Measurements from ENCODE around the gene SERPINB1.

The SERPINB1 gene

GRCh38 chr6:2793534-2794151 is 48.0 kb downstream of the SERPINB1 start:
- DNase-seq (ENCODE audit: low read depth in 2 of 2) = no peak

DNA sequence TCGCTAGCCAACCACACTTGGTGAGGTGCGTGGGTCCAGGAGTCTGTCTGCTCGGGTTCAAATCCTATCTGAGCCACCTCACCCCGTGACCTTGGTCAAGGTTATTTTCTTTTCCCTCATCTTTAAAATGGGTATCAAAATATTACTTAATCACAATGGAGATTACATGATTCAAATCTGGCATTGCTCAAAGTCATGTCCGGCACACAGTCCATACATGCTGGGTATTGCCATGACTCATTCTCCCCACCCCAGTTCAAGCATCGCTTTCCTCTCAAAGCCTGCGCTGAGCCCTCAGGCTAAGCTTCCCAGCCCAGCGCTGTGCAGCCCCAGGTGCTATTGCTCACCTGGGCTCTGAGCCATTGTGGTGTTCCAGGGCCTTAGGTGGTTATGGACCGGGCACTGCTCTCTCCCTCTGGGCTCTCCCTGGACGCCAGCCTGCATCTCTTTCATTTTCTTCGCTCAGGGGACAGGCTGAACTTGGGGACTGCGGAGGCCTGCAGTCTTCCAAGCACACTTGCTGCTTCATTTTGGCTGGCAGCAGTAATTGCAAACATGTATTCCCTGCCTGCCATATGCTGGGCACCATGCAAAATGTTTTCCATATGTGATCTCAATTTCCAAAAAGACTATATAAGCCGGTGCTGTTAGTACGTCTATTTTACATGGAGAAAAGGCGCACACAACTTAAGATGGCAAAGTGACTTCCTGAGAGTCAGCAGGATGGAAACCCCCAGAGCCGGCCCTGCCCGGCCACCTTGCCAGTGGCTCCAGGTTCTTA is 49.1 kb downstream of the SERPINB1 start:
- no peak for DNase-seq (ENCODE audit: low read depth in 2 of 2)

DNA sequence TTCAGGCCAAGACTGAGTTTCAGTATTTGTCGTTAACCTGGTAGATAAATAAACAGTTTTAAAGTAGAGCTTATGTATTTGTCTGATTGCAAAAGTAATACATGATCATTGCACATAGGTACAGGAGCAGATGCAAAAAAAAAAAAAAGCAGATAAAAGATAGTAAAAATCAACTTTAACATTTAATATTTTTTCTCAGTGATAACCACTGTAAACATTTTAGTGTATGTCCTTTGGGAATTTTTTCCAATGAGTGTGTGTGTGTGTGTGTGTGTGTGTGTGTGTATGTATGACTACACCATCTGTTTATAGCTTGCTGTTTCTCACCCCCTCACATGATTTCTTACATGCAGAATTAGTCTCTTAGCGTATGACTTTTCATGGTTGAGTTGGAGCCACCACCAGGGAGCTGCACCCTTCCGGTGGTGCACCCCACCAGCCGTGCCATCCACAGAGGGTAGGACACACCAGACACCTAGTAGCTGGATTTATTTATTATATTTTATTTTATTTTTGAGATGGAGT is 50.2 kb downstream of the SERPINB1 start:
- DNase-seq (ENCODE audit: low read depth in 2 of 2) = no peak

DNA sequence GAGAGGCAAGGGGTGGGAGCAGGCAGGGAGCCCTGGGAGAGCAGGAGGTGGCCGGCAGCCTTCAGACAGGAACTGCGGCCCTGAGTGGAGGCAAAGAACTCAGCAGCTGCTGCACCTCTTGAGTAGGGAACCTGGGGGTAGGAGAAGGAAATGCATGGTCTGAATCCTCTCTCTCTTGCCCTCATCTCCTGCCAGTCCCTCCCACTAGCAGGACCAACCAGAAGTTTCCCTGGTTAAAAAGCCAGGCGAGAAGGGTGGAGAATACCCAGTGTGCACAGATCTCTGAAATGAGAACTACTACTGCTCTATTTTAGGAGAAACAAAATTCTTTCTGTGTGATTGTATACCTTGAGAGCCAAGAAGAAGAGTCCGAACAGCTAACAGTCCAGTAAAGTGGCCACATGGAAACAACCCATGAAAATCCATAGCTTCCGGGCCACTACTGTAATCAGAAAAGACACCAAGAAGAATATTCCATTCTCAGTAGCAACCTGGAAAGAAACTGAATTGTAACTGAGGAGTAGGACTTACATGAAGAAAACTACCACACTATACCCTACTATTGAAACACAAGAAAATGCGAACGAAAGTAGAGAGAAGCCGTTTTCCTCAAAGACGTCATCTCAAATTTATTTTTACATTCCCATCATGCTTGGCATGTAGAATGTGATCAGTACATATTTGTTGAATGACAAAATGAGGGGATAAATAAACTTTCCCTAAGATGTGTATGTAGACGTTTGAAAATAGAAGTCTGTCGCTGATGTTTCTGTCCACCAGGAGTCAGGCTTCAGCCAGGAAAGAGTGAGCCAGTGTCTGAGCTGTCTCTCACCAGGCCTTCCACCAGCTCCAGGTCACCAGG is 50.8 kb downstream of the SERPINB1 start:
- DNase-seq (ENCODE audit: low read depth in 2 of 2) = peak; percentile 49 to 54

DNA sequence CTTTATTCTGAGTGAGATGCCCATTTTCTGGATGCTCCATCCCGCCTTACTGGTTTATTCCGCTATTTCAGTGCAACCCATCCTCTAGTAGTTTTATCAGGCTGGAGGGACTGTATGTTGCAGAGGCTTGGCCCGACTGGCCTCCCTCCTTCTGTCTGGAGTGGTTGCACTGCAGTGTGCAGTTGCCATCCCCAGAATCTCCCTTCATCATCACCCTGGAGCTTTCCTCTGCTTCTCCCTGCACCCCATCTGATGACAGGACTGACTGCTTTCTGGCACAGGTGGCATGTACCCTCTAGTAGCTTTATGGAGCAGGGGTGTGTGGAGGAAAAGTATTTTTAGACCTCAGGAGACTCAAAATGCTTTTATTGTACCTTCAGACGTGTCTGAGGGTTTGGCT is 55.4 kb downstream of the SERPINB1 start:
- no peak for DNase-seq (ENCODE audit: low read depth in 2 of 2)

DNA sequence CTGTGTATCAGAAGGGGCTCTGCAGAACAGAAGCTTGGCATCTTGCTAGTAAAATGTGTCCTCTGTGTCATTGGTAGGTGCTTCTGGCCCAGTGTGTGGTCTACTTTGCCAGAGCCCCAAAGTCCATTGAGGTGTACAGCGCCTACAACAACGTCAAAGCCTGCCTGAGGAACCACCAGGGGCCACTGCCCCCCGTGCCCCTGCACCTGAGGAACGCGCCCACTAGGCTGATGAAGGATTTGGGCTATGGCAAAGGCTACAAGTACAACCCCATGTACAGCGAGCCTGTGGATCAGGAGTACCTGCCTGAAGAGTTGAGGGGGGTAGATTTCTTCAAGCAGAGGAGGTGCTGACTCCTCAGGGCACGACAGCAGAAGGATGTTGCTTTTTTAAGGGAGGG is 56.7 kb downstream of the SERPINB1 start:
- DNase-seq (ENCODE audit: low read depth in 2 of 2) = no peak

DNA sequence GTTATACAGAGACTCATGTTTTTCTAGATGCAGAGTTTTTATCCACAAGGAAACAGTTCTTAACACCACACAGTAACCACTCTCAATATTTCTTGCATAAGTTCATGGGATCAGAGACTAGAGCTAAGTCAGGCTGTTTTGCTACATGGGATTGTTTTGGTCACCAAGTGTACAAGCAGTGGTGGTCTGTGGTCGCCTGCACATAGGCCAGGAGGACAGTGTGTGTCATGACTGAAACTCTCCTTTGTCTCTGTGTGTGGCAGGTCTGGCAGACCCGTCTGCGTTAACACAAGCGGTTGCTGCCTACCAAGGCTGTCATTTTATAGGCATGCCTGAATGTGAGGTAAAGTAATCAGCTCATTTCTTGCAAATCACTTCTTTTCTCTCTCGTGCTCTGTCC is 57.6 kb downstream of the SERPINB1 start:
- DNase-seq (ENCODE audit: low read depth in 2 of 2) = no peak

GRCh38 chr6:2783188-2783963 is 58.3 kb downstream of the SERPINB1 start:
- no peak for DNase-seq (ENCODE audit: low read depth in 2 of 2)

- DNase-seq (ENCODE audit: low read depth in 2 of 2) = no peak
These were observed 58.9 kb downstream of the SERPINB1 start for GRCh38 chr6:2782825-2783187.

- DNase-seq (ENCODE audit: low read depth in 2 of 2) = no peak
These were observed 59.3 kb downstream of the SERPINB1 start for GRCh38 chr6:2782356-2782708.
